A549 (cell line): ENCODE measurements around the gene MACROD1.

Experiments used
- CTCF ChIP-seq: fragments of >200 bp; sonication (Bioruptor Twin); formaldehyde crosslinking; IDR thresholded peaks from 3 replicates; pipeline ENCODE4 v1.5.1; 2016
- TFCP2L1 ChIP-seq: fragments of 250-450 bp; sonication (Bioruptor Pico); IDR thresholded peaks from 2 replicates; pipeline ENCODE4 v1.5.0; 2021; ENCODE audit warnings: mild to moderate bottlenecking
- TP53 ChIP-seq: fragments of 250-450 bp; sonication (Bioruptor Pico); IDR thresholded peaks from 2 replicates; pipeline ENCODE4 v1.5.0; 2021; ENCODE audit warnings: mild to moderate bottlenecking, moderate library complexity

- TF ChIP-seq CTCF: no peak
- no peak for TF ChIP-seq TFCP2L1 (CRISPR knock-in tag)
- TF ChIP-seq TP53 (CRISPR knock-in tag): no peak
Measured at GRCh38 chr11:64044730-64045393, 121.1 kb downstream of the MACROD1 start.
